Activated CD4-positive, CD25-positive, alpha-beta regulatory T cell (primary cell): ENCODE results near the gene FOXD4L3.
"Not testable (repeated sequence)": the region's sequence is repeated elsewhere in the genome, so short reads cannot be mapped to it uniquely, and the experiment has no call there.

Source experiments
- DNase-seq, 4 experiments: peaks; one replicate each; lab custom pipeline; 2025; lab: John Stamatoyannopoulos, UW

FOXD4L3 gene

GRCh38 chr9:68302567-68302966 lies at the start of gene FOXD4L3:
TSS of gene FOXD4L3 (plus strand) at chr9:68302867. CDS start at chr9:68302952, 85 bp downstream.
- DNase-seq = not testable (repeated sequence)

- DNase-seq = not testable (repeated sequence)
Observed at GRCh38 chr9:68281041-68281440, 21.6 kb upstream of the FOXD4L3 start.

- not testable (repeated sequence) for DNase-seq
Observed at GRCh38 chr9:68303771-68304170, 1.1 kb downstream of the FOXD4L3 start.

GRCh38 chr9:68304212-68304611 lies 1.5 kb downstream of the FOXD4L3 start:
- DNase-seq = not testable (repeated sequence)

GRCh38 chr9:68304777-68305176 lies 2.1 kb downstream of the FOXD4L3 start:
- not testable (repeated sequence) for DNase-seq

GRCh38 chr9:68305680-68306285 lies 3.1 kb downstream of the FOXD4L3 start:
- not testable (repeated sequence) for DNase-seq

GRCh38 chr9:68306391-68306964 lies 3.8 kb downstream of the FOXD4L3 start:
- not testable (repeated sequence) for DNase-seq

GRCh38 chr9:68307127-68307526 lies 4.5 kb downstream of the FOXD4L3 start:
- DNase-seq = not testable (repeated sequence)

- DNase-seq = not testable (repeated sequence)
Observed at GRCh38 chr9:68307654-68308053, 5.0 kb downstream of the FOXD4L3 start.

GRCh38 chr9:68311208-68311607 lies 8.5 kb downstream of the FOXD4L3 start:
- DNase-seq = not testable (repeated sequence)

- not testable (repeated sequence) for DNase-seq
Observed at GRCh38 chr9:68318209-68318608, 15.5 kb downstream of the FOXD4L3 start.

GRCh38 chr9:68323749-68324148 lies 21.1 kb downstream of the FOXD4L3 start:
- not testable (repeated sequence) for DNase-seq

GRCh38 chr9:68324518-68324917 lies 21.9 kb downstream of the FOXD4L3 start:
- DNase-seq = not testable (repeated sequence)

- not testable (repeated sequence) for DNase-seq
Observed at GRCh38 chr9:68329106-68329505, 26.4 kb downstream of the FOXD4L3 start.

- not testable (repeated sequence) for DNase-seq
Observed at GRCh38 chr9:68330531-68331173, 28.0 kb downstream of the FOXD4L3 start.

- DNase-seq = not testable (repeated sequence)
Observed at GRCh38 chr9:68332122-68332521, 29.5 kb downstream of the FOXD4L3 start.

- not testable (repeated sequence) for DNase-seq
Observed at GRCh38 chr9:68335935-68336334, 33.3 kb downstream of the FOXD4L3 start.

- DNase-seq = not testable (repeated sequence)
Observed at GRCh38 chr9:68336639-68337339, 34.1 kb downstream of the FOXD4L3 start.

GRCh38 chr9:68338000-68338399 lies 35.3 kb downstream of the FOXD4L3 start:
- DNase-seq = not testable (repeated sequence)

GRCh38 chr9:68342265-68343025 lies 39.8 kb downstream of the FOXD4L3 start:
- DNase-seq = not testable (repeated sequence)

- not testable (repeated sequence) for DNase-seq
Observed at GRCh38 chr9:68343242-68343641, 40.6 kb downstream of the FOXD4L3 start.

- not testable (repeated sequence) for DNase-seq
Observed at GRCh38 chr9:68343992-68344391, 41.3 kb downstream of the FOXD4L3 start.
